GM21717 (cell line): ENCODE results near the gene DEXI.
"Not testable (repeated sequence)": the region's sequence is repeated elsewhere in the genome, so short reads cannot be mapped to it uniquely, and the experiment has no call there.

Experiments used
- ATAC-seq: cut with Tn5 transposase; IDR thresholded peaks from one replicate; pipeline ENCODE4 v1.9.1; 2021; ENCODE audit warnings: mild to moderate bottlenecking, moderate library complexity; ENCODE audit not compliant: unreplicated experiment

The DEXI gene

GRCh38 chr16:10969615-10970014 lies 27.3 kb upstream of the DEXI start:
- ATAC-seq, result no peak

DNA sequence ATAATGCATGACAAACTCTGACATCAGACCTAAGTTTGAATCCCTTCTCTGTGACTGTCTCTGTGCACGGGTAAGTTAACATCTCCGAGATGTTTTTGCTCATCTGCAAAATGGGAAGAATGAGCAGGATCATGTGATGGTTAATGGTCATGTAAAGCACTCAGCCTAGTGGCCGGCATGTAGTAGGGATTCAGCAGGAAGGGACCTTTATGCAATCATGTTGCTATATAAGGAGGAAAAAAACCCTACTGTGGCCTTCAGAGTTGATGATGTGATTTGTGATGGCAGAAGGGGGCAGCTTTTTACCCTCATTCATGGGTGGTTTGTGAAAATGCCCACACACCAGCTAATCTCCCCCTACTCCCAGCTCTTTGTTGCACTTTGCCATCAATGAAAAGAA lies 26.2 kb upstream of the DEXI start:
- no peak for ATAC-seq

GRCh38 chr16:10967986-10968385 lies 25.7 kb upstream of the DEXI start:
- ATAC-seq, result no peak

GRCh38 chr16:10966559-10966958 lies 24.3 kb upstream of the DEXI start:
- not testable (repeated sequence) for ATAC-seq

DNA sequence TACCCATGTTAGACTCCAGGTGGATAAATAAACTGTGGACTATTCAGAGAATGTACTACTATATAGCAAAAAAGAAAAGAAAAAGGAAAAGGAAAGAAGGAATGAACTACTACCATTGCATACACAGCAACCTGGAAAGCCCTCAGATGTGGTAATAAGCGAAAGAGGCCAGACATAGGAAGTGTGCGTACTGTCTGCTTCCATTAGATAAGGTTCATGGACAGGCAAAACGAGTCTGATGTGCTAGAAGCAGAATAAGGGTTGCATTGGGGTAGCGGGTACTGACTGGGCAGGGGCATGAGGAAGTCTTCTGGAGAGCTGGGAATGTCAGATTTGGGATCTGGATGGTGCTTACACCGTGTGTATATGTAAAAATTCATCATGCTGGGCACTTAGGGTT lies 23.9 kb upstream of the DEXI start:
- ATAC-seq, result no peak

DNA sequence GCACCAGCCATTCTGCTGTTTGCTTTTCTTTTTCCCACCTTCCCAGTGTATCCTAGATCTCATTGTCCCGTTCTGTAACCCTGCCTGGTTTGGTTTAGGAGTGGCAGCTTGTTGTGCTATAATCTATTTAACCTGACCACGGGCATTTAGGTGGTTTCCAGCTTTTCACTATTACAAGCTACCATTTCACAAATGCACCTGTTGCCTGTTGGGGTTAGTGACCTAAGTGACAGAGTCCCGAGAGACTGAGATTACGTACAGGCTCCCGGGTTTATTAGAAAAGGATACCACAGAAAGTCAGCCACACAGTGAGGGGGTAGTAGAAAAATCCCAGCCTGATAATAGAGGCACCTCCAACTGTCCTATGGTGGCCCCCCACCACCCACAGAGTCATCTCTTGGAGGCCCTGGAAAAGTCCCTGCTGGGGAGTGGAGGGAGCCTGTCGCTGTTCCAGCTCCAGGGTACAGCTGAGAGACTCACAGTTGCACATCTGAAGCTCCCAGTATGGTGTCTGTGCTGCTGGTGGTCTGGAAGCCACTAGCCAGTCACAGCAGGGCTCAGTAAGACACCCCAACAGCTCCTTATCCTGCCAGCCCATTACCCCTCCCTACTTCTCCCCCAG lies 23.3 kb upstream of the DEXI start:
- peak; percentile 53 for ATAC-seq

DNA sequence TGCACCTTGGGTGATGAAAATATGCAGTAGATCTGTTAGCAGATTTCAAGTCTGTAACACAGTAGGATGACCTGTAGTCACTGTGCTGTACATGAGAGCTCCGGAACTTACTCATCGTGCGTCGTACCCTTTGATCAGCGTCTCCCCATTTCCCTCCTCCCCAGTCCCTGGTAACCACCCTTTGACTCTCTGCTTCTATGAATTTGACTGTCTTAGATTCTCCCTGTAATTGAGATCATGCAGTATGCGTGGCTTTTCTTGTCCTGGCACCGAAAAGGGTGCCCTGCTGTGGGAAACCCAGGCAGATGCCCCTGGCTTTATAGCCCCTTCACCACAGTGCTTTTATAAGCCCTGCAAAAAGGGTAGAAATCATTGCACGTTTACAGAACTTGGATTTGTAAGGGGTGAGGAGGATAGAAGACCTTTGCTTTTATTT lies 22.6 kb upstream of the DEXI start:
- ATAC-seq, result peak; percentile 38

- ATAC-seq, result peak; percentile 36
Measured at GRCh38 chr16:10964039-10964890, 22.0 kb upstream of the DEXI start.

- no peak for ATAC-seq
Measured at GRCh38 chr16:10961231-10961630, 19.0 kb upstream of the DEXI start.

DNA sequence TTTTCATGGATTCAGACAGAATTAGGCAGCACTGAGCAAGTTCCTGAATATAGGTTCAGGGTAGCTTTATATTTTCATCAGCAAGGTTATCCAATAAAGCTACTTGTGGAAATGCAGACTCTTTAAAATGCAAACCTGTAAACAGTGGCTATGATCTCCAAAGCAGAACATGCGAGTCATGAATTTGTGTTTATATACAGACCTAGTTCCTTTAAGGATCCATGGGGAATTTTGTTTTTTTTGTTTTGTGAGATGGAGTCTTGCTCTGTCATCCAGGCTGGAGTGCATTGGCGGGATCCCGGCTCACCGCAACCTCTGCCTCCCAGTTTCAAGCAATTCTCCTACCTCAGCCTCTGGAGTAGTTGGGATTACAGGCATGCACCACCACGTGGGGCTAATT lies 16.9 kb upstream of the DEXI start:
- ATAC-seq, result no peak

- ATAC-seq, result no peak
Measured at GRCh38 chr16:10957771-10958482, 15.7 kb upstream of the DEXI start.

- ATAC-seq, result no peak
Measured at GRCh38 chr16:10954903-10955302, 12.6 kb upstream of the DEXI start.

DNA sequence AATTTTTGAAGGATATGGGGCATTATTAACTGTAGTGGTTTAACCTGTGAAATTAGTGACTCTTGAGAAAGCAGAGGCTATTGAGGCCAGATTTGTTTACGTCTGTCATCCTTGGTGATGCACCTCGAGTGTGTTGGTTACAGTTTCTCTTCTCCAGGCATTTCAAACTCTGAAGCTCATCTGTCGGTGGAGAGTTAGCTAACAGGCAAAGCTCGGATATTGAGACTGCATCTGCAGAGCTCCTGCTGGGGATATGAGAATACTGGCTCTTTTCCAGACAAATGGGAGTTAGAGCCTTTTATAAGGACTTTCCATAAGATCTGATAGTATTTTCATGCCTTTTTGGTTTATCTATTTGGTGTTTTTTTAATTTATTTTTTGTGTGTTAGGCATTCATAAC lies 8.8 kb upstream of the DEXI start:
- ATAC-seq, result no peak

DNA sequence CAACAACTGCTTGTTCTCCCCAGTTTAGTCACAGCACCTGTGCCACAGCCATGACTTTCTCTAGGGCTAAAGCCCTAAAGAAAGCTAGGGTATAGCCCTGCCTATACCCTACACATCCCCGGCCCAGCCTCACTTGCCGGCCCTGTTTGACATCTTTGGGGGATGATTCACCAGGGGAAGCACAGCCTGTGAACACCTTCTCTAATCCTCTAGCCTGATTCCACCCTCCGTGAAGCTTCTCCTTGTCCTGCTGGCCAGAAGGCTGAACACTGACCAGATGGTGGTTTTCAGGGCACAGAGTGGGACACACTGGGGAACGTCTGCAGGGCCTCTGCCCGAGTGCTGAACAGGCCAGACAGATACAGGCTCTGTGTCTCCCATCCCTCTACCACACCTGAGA lies 8.1 kb upstream of the DEXI start:
- ATAC-seq, result no peak

- peak; percentile 61 for ATAC-seq
Measured at GRCh38 chr16:10949424-10949970, 7.2 kb upstream of the DEXI start.

DNA sequence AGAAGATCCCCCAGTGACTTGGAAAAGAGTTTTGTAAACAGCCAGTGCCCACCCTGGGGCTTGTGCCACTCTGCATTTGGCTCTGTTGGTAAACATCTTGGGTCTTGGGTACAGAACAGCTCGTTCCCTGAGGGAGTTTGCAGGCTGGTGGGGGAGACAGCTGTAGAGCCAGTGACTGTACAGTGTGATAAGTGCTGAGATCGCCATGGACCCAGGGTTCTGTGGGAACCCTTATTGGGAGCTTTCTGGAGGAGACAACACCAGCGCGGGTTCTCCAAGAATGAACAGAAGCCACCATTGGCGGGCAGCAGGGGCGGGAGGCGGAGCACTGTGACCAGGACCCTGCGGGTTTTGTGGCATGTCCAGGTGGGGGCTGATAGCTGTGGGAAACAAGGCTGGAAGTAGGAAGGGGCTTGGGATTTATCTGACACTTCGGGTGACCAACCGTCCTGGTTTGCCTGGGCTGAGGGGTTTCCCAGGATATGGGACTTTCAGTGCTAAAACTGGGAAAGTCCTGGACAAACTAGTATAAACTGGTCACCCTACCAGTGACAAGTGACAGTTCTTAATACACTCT lies 5.0 kb upstream of the DEXI start:
- ATAC-seq, result no peak

GRCh38 chr16:10946308-10946707 lies 4.0 kb upstream of the DEXI start:
- ATAC-seq, result no peak

GRCh38 chr16:10945065-10945787 lies 3.0 kb upstream of the DEXI start:
- no peak for ATAC-seq

DNA sequence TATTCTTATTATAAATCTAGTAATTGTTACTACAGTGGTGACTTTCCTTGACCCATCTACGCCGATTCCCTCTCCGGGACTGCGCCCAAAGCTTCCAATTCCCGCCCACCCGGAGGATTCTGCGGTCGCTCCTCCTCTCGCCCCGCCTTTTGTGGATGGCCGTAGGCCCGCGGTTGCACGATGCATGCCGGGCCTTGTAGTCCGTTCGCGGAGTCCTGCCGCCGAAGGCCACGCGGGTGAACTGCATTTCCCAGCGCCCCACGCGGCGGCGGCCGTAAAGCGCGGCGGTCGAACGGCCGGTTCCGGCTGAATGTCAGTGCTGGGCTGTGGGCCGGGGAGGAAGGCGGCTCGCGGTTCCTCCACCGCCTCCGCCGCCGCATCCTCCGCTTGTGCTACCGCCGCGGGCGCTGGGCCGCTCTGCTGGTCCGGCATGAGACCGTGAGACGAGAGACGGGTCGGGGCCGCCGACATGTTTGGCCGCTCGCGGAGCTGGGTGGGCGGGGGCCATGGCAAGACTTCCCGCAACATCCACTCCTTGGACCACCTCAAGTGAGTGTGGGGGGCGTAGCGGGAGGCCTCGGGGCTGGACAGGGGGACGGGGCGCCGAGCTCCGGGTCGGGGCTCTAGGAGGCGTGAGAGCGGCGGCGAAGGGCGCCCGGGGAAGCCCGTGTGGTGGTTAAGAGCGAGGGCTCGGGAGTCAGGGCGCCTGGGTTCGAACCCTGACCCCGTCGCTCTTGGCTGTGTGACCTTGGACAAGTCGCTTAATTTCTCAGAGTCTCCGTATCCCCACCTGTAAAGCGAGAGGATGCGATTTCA lies 2.2 kb upstream of the DEXI start, which contains the start of gene CLEC16A:
CLEC16A (plus strand) TSS at position 316 of the 816 bp plus-strand sequence; CDS start at position 470, 154 bp downstream.
- peak; percentile 59 for ATAC-seq

DNA sequence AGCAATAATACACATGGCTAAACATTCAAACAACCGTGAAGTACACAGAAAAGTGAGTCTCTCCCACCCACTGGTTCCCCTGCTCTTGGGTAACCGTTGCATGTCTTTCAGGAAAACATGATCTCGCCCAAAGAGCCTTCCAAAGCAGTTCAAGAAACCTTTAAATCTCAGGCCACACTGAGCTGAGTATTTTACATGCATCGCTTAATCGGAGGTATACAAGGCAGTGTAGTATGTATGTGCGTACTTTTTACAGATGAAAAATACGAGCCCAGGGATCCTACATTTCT lies 741 bp upstream of the DEXI start:
- ATAC-seq, result no peak
